Measurements from ENCODE around the gene EVI2A. TPM values are rescaled to one million over a fixed set of nuclear protein-coding genes. Genes with fewer than 3 reads are reported as not detected.

The EVI2A gene
- total RNA-seq, result 6.5 and 14.0 TPM in 2 replicates

GRCh38 chr17:31321481-31321880 is at the start of gene EVI2A:
TSS of gene EVI2A (minus strand) at chr17:31321622. CDS start at chr17:31319013, 2,609 bp downstream.

GRCh38 chr17:31313982-31314781 is 7.2 kb downstream of the EVI2A start, which contains the start of gene EVI2B:
TSS of gene EVI2B (minus strand) at chr17:31314054. CDS start at chr17:31305609, 8,445 bp downstream.

GRCh38 chr17:31297090-31297489 is 24.3 kb downstream of the EVI2A start, which contains the start of gene OMG:
TSS of gene OMG (minus strand) at chr17:31297239. CDS start at chr17:31296331, 908 bp downstream.

Other genes starting within 250 kb of the EVI2A start
- gene NF1, start 226.6 kb downstream of the EVI2A start, total RNA-seq, result 48.1 and 63.1 TPM in 2 replicates
- gene OMG, start 24.4 kb downstream of the EVI2A start, total RNA-seq, result 0.73 and 1.8 TPM in 2 replicates
- gene EVI2B, start 7.6 kb downstream of the EVI2A start, total RNA-seq, result 1.4 and 2.6 TPM in 2 replicates
- gene RAB11FIP4, start 70.1 kb upstream of the EVI2A start, total RNA-seq, result 0.20 and 0.37 TPM in 2 replicates